ENCODE data around the gene TREML1. TPM values are rescaled to one million over a fixed set of nuclear protein-coding genes. Genes with fewer than 3 reads are reported as not detected.

The TREML1 gene
- polyA plus RNA-seq, 1 experiment, result not detected

DNA sequence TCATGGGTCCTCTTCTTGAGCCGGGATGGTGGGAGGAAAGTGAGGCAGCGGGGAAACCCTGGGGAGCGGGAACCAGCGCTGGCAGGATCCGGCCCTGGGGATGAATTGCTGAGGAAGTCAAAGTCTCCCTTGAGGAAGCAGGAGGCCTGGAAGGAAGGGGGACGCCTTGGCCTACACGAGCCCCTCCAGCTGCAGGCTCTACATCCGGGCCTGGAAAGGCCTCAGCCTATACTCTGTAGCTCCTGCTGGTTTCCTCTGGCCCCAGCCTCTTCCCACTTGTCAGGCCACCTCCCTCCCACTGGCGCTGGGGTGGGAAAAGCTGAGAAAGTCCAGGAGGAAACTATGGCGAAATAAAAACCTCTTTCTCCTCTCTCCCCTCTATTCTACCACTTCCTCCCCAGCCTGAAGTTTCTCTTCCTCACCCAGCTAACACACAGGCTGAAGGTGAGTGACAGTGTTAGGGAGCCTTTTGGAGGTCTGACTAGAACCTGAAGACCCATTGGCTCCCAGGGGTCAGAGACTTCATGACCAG is 31.9 kb upstream of the TREML1 start:
- POLR2A ChIA-PET, result no interaction called here
- H3K4me3 ChIP-seq (ENCODE audit: low read depth, low read length), result no peak overlapping the region
- DNase-seq (ENCODE audit: low read depth), result no peak
- H3K27me3 ChIP-seq (ENCODE audit: control insufficient read depth, insufficient read depth, low read length), result peaks cover 5% of the 10 kb centered on the region
- CTCF ChIA-PET, result interaction anchor here (1.9 to 2.0 kb wide), 2 partner anchors 11 to 133 kb away, joined by 4 to 5 read pairs; no protein-coding TSS in a partner anchor
- H3K36me3 ChIP-seq (ENCODE audit: control insufficient read depth, insufficient read depth, low read length), result no peaks in the 10 kb centered on the region
- TF ChIP-seq, protein P1, sequence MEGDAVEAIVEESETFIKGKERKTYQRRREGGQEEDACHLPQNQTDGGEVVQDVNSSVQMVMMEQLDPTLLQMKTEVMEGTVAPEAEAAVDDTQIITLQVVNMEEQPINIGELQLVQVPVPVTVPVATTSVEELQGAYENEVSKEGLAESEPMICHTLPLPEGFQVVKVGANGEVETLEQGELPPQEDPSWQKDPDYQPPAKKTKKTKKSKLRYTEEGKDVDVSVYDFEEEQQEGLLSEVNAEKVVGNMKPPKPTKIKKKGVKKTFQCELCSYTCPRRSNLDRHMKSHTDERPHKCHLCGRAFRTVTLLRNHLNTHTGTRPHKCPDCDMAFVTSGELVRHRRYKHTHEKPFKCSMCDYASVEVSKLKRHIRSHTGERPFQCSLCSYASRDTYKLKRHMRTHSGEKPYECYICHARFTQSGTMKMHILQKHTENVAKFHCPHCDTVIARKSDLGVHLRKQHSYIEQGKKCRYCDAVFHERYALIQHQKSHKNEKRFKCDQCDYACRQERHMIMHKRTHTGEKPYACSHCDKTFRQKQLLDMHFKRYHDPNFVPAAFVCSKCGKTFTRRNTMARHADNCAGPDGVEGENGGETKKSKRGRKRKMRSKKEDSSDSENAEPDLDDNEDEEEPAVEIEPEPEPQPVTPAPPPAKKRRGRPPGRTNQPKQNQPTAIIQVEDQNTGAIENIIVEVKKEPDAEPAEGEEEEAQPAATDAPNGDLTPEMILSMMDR (IDR thresholded peaks at IDR 0.05; ENCODE audit: insufficient read depth, low read depth, low read length), result no peak

DNA sequence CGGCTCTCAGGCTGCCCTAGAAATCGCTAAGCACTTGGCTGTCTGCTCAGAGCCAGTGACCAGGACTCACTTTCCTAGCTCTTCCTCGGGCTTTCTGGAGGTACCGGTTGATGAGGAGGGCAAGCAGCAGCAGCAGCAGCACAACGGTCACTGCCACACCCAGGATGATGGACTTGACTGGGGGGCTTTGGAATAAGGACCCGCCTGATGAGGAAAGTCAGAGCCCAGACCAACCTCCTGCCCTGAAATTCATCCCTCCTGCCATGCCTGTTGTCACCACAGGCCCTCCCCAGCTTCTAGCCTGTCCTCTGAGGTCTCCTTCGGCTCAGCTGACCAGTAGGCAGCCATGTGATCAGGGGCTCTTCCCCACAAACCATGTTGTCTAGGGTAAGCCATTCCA is 30.6 kb upstream of the TREML1 start:
- ChIA-PET CTCF (interaction anchor here (0.9 to 1.5 kb wide), 2 partner anchors 19 to 93 kb away, joined by 3 to 4 read pairs; no protein-coding TSS in a partner anchor), POLR2A (no interaction called here)
- no peaks in the 10 kb centered on the region for H3K36me3 ChIP-seq (ENCODE audit: control insufficient read depth, insufficient read depth, low read length)
- H3K27me3 ChIP-seq (ENCODE audit: control insufficient read depth, insufficient read depth, low read length), result peaks cover 5% of the 10 kb centered on the region
- H3K4me3 ChIP-seq (ENCODE audit: low read depth, low read length), result no peak overlapping the region
- DNase-seq (ENCODE audit: low read depth), result no peak
- TF ChIP-seq, protein P1 (IDR thresholded peaks at IDR 0.05; ENCODE audit: insufficient read depth, low read depth, low read length), result no peak

DNA sequence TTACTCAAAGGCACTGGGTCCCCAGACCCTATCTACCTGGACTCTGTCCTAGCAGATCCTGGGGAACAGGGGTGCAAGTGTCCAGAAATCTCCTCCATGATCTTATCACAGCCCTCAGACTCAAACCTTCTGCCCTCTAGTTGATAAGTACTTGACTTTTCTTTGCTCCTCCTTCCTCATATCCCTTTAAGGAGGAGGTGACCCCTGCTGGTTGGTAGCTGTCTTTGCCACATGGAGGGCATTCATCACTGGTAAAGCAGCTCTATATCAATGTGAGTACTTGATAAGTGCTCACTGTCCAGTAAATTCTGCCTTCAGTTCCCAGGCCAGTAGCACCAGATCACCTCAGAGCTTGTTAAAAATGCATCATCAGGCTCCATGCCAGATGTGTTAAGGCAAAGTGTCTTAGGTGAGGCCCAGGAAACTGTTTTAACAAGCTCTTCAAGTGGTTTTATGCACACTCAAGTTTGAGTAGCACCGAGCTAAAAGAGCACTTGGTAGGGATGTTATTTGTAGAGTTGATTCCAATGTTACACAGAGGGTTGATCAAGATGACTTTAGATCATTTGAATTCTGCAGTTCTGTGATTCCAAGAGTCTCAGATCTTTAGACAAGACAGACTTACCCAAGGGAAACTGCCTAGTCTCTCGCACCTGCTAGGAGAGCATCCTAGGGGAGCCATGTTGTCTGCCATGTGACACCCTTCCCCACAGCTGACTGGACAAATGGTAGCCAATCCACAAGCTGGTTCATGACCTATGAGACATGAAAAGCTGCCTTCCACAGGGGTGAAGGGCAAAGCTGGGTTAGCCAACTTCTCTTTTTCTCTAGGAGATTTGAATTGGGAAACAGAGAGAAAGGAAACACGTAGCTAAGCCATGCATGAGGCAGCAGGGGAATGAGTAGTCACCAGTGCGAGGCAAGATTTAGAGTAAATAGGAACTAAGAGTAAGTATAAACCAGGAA is 28.2 kb upstream of the TREML1 start:
- CTCF ChIA-PET, result interaction anchor here (0.8 to 3.7 kb wide), 19 partner anchors 8 to 106 kb away, joined by 3 to 39 read pairs (median 5); no protein-coding TSS in a partner anchor
- POLR2A ChIA-PET, result interaction anchor here (0.7 kb wide), 1 partner anchor 90 kb away, joined by 4 read pairs; no protein-coding TSS in a partner anchor
- no peaks in the 10 kb centered on the region for H3K36me3 ChIP-seq (ENCODE audit: control insufficient read depth, insufficient read depth, low read length)
- peaks cover 11% of the 10 kb centered on the region for H3K27me3 ChIP-seq (ENCODE audit: control insufficient read depth, insufficient read depth, low read length)
- TF ChIP-seq, protein P1 (IDR thresholded peaks at IDR 0.05; ENCODE audit: insufficient read depth, low read depth, low read length), result peak; percentile 78
- no peak overlapping the region for H3K4me3 ChIP-seq (ENCODE audit: low read depth, low read length)
- DNase-seq (ENCODE audit: low read depth), result no peak

DNA sequence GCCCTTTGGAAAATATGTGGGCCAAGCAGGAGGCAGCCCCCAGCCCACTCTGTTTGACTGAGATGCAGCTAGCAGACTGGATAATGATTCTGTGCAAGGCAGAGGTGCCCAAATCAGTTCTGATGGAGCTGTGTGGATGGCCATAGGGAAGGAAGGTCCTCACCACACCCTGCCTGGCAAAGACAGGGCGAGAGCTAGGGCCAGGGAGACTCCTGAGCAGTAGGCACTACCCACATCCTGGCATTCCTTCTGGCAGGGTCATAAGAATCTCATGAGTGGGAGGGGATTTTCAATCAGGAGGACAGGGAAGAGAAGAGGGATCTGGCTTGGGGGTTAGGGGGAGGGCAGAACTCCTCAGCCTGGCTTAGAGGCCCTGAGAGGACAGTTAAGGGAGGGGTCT is 27.4 kb upstream of the TREML1 start:
- Histone ChIP-seq H3K36me3 (ENCODE audit: control insufficient read depth, insufficient read depth, low read length) (no peaks in the 10 kb centered on the region), H3K4me3 (ENCODE audit: low read depth, low read length) (no peak overlapping the region), H3K27me3 (ENCODE audit: control insufficient read depth, insufficient read depth, low read length) (peaks cover 13% of the 10 kb centered on the region)
- ChIA-PET POLR2A (interaction anchor here (0.7 kb wide), 1 partner anchor 89 kb away, joined by 4 read pairs; no protein-coding TSS in a partner anchor), CTCF (interaction anchor here (0.9 to 3.7 kb wide), 14 partner anchors 8 to 137 kb away, joined by 3 to 39 read pairs (median 5); no protein-coding TSS in a partner anchor)
- TF ChIP-seq, protein P1 (IDR thresholded peaks at IDR 0.05; ENCODE audit: insufficient read depth, low read depth, low read length), result no peak
- no peak for DNase-seq (ENCODE audit: low read depth)

DNA sequence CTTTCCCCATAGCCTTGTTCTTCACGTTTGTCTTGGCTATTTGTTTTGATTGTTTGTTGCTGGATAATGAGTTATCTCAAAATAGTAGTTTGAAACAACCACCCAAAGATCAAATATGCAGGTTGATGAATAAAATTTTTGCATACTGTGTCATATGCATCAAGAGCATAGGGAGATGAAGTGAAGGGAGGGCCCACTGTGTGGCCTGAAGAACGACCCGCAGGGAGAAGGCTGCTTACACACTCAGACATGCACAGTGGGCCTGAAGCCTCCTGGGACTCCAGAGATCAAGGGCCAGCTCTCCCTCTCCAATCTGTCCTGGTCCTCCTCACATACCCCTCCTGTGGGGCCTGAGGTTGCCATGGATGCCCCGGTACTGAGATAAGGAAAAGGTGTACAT is 25.0 kb upstream of the TREML1 start:
- CTCF ChIA-PET, result interaction anchor here (0.7 to 1.8 kb wide), 3 partner anchors 7 to 141 kb away, joined by 3 to 8 read pairs (median 5); no protein-coding TSS in a partner anchor
- no peak for DNase-seq (ENCODE audit: low read depth)
- no peak overlapping the region for H3K4me3 ChIP-seq (ENCODE audit: low read depth, low read length)
- H3K27me3 ChIP-seq (ENCODE audit: control insufficient read depth, insufficient read depth, low read length), result peaks cover 11% of the 10 kb centered on the region
- POLR2A ChIA-PET, result no interaction called here
- no peaks in the 10 kb centered on the region for H3K36me3 ChIP-seq (ENCODE audit: control insufficient read depth, insufficient read depth, low read length)
- TF ChIP-seq, protein P1 (IDR thresholded peaks at IDR 0.05; ENCODE audit: insufficient read depth, low read depth, low read length), result no peak

Measured in BJ (cell line).